ENCODE data around the gene CLSTN2.
A peak's percentile ranks its signal among the peaks of the same experiment; 100 is the strongest.

The CLSTN2 gene

GRCh38 chr3:140021269-140021668 is 86.3 kb downstream of the CLSTN2 start:
- no peak overlapping the region for H3K4me3 ChIP-seq
- no peak for DNase-seq
- no peaks in the 10 kb centered on the region for H3K27me3 ChIP-seq
- H3K4me1 ChIP-seq, result peaks cover 0 to 48% (median 30%) of the 10 kb centered on the region in 4 donors
- no peak overlapping the region for H3K27ac ChIP-seq
- intact Hi-C loops (cut with DNase I; ENCODE audit: low total_unique reads), result no loop called here
- H3K36me3 ChIP-seq, result no peaks in the 10 kb centered on the region
- no peaks in the 10 kb centered on the region for H3K9me3 ChIP-seq
- TF ChIP-seq CTCF (IDR thresholded peaks at IDR 0.05), result no peak

GRCh38 chr3:140022066-140022770 is 87.2 kb downstream of the CLSTN2 start:
- DNase-seq, result peak in 1 of 2 donors; percentile 72
- Histone ChIP-seq H3K4me3 (no peak overlapping the region), H3K4me1 (peaks cover 0 to 48% (median 30%) of the 10 kb centered on the region in 4 donors), H3K27ac (peak overlapping the region; percentile 74 to 75), H3K27me3 (no peaks in the 10 kb centered on the region), H3K36me3 (no peaks in the 10 kb centered on the region), H3K9me3 (no peaks in the 10 kb centered on the region)
- TF ChIP-seq CTCF (IDR thresholded peaks at IDR 0.05), result peak; percentile 9
- intact Hi-C loops (cut with DNase I; ENCODE audit: low total_unique reads), result no loop called here

- intact Hi-C loops (cut with DNase I; ENCODE audit: low total_unique reads), result no loop called here
- no peak overlapping the region for H3K4me3 ChIP-seq
- H3K27me3 ChIP-seq, result no peaks in the 10 kb centered on the region
- DNase-seq, result peak; percentile 38 to 82
- H3K27ac ChIP-seq, result peak overlapping the region; percentile 74 to 75
- peaks cover 0 to 45% (median 30%) of the 10 kb centered on the region in 4 donors for H3K4me1 ChIP-seq
- H3K9me3 ChIP-seq, result no peaks in the 10 kb centered on the region
- no peak for TF ChIP-seq CTCF (IDR thresholded peaks at IDR 0.05)
- H3K36me3 ChIP-seq, result no peaks in the 10 kb centered on the region
Measured at GRCh38 chr3:140023616-140024530, 88.9 kb downstream of the CLSTN2 start.

- TF ChIP-seq CTCF (IDR thresholded peaks at IDR 0.05), result no peak
Measured at GRCh38 chr3:140031170-140031569, 96.2 kb downstream of the CLSTN2 start.

GRCh38 chr3:140034058-140034457 is 99.1 kb downstream of the CLSTN2 start:
- Histone ChIP-seq H3K9me3 (no peaks in the 10 kb centered on the region), H3K4me1 (no peaks in the 10 kb centered on the region), H3K36me3 (no peaks in the 10 kb centered on the region), H3K27me3 (no peaks in the 10 kb centered on the region), H3K27ac (no peak overlapping the region), H3K4me3 (no peak overlapping the region)
- intact Hi-C loops (cut with DNase I; ENCODE audit: low total_unique reads), result no loop called here
- no peak for TF ChIP-seq CTCF (IDR thresholded peaks at IDR 0.05)
- no peak for DNase-seq

More at GRCh38 chr3:140031170-140031569, 96.2 kb downstream of the CLSTN2 start:
- intact Hi-C loops (cut with DNase I; ENCODE audit: low total_unique reads), result no loop called here
- Histone ChIP-seq H3K27ac (no peak overlapping the region), H3K27me3 (no peaks in the 10 kb centered on the region), H3K36me3 (no peaks in the 10 kb centered on the region), H3K9me3 (no peaks in the 10 kb centered on the region), H3K4me1 (no peaks in the 10 kb centered on the region), H3K4me3 (no peak overlapping the region)
- no peak for DNase-seq

Data from tibial artery (tissue), 4 donors.